CD4-positive, alpha-beta memory T cell (primary cell): ENCODE results near the gene XPNPEP2. TPM values are rescaled to one million over a fixed set of nuclear protein-coding genes. Genes with fewer than 3 reads are reported as not detected.

Experiments used
- CTCF ChIA-PET: fragments of 350-600 bp; sonication (Branson Sonifier 250); formaldehyde crosslinking; loops from one replicate; lab custom pipeline; 2021; ENCODE audit warnings: inconsistent platforms; ENCODE audit not compliant: partially characterized antibody; lab: Charles Lee
- POLR2A ChIA-PET: fragments of 350-600 bp; sonication (Branson Sonifier 250); formaldehyde crosslinking; loops from one replicate; lab custom pipeline; 2021; ENCODE audit not compliant: partially characterized antibody; lab: Charles Lee
- DNase-seq, 5 donors: peaks; one replicate each; pipeline versions ENCODE4 v3.0.0 to v3.0.0-alpha.2; 2020 to 2022; ENCODE audit warnings: mixed read lengths in 1 of 5
- H3K27ac ChIP-seq: one replicate; pipeline ENCODE4 v1.7.0; 2013; ENCODE audit warnings: low read depth, low read length
- H3K27me3 ChIP-seq: 2 replicates; pipeline ENCODE4 v1.7.0; 2013; ENCODE audit warnings: mild to moderate bottlenecking, low read length, moderate library complexity; ENCODE audit not compliant: insufficient read depth
- H3K36me3 ChIP-seq: 2 replicates; pipeline ENCODE4 v1.7.0; 2013; ENCODE audit warnings: mild to moderate bottlenecking, low read length, moderate library complexity; ENCODE audit not compliant: insufficient read depth
- H3K4me1 ChIP-seq: 2 replicates; pipeline ENCODE4 v1.7.0; 2013; ENCODE audit warnings: mild to moderate bottlenecking, low read length, moderate library complexity; ENCODE audit not compliant: insufficient read depth
- H3K4me3 ChIP-seq, 2 donors: one replicate each; pipeline ENCODE4 v1.7.0; 2013; ENCODE audit warnings: low read length in 2 of 2, mild to moderate bottlenecking in 1 of 2
- H3K9me3 ChIP-seq, 2 donors: one replicate each; pipeline ENCODE4 v1.7.0; 2013; ENCODE audit warnings: low read length in 2 of 2, control low read depth in 1 of 2; ENCODE audit not compliant: control insufficient read depth in 1 of 2
- H3K27ac Mint-ChIP-seq, 7 donors: one replicate each; pipeline ENCODE4 v1.8.0; 2020 to 2021; ENCODE audit warnings: mixed read lengths in 7 of 7, mild to moderate bottlenecking in 6 of 7, inconsistent platforms in 3 of 7, moderate library complexity in 3 of 7
- H3K27me3 Mint-ChIP-seq, 2 donors: one replicate each; pipeline ENCODE4 v1.8.0; 2020 to 2021; ENCODE audit warnings: mixed read lengths in 2 of 2
- H3K36me3 Mint-ChIP-seq, 2 donors: one replicate each; pipeline ENCODE4 v1.8.0; 2020 to 2021; ENCODE audit warnings: mixed read lengths in 2 of 2, inconsistent platforms in 1 of 2, mild to moderate bottlenecking in 1 of 2
- H3K4me1 Mint-ChIP-seq, 4 donors: one replicate each; pipeline ENCODE4 v1.8.0; 2020 to 2021; ENCODE audit warnings: mixed read lengths in 4 of 4, mild to moderate bottlenecking in 1 of 4
- H3K4me3 Mint-ChIP-seq, 8 donors: one replicate each; pipeline ENCODE4 v1.8.0; 2020 to 2021; ENCODE audit warnings: mixed read lengths in 8 of 8, mild to moderate bottlenecking in 7 of 8, moderate library complexity in 6 of 8, inconsistent platforms in 3 of 8
- H3K9me3 Mint-ChIP-seq, 8 donors: one replicate each; pipeline ENCODE4 v1.8.0; 2020 to 2021; ENCODE audit warnings: mixed read lengths in 8 of 8, mild to moderate bottlenecking in 5 of 8, inconsistent platforms in 3 of 8, moderate library complexity in 1 of 8
- intact Hi-C: fragments of 100-400 bp; cut with micrococcal nuclease; formaldehyde crosslinking; loops from one replicate; pipeline ENCODE4 v1.15.1; 2023
- polyA plus RNA-seq, 2 donors: library from polyadenylated mRNA; unstranded; fragments of 300-500 nt; fragmentation: Illumina TruSeq; gene quantifications; one replicate each; pipeline ENCODE4 v1.2.3, GENCODE V29; 2021
- total RNA-seq, 2 experiments: library from RNA; stranded (reverse); gene quantifications; one replicate each; pipeline ENCODE4 v1.2.3, GENCODE V29; 2021

Gene XPNPEP2
- total and polyA plus RNA-seq, 4 experiments from 2014 or later: 0.32 to 0.90 (median 0.41) TPM

- no peaks in the 10 kb centered on the region for H3K36me3 Mint-ChIP-seq
- H3K27me3 ChIP-seq: no peaks in the 10 kb centered on the region
Observed at GRCh38 chrX:129763666-129764065, 24.9 kb downstream of the XPNPEP2 start.

GRCh38 chrX:129768186-129768585 lies 29.4 kb downstream of the XPNPEP2 start:
- ChIA-PET CTCF (interaction anchor here (0.8 to 3.9 kb wide), 7 partner anchors 8 to 55 kb away, joined by 3 to 13 read pairs (median 5); partner anchors contain the start of gene SASH3), POLR2A (interaction anchor here (0.7 to 39.3 kb wide), 5 partner anchors 0 to 114 kb away, joined by 3 to 1390 read pairs (median 4); partner anchors contain the start of genes APLN and SASH3)
- H3K9me3 Mint-ChIP-seq: peaks cover 0 to 4% (median 0%) of the 10 kb centered on the region in 8 donors
- Histone ChIP-seq H3K4me3 (no peak overlapping the region), H3K27ac (no peak overlapping the region), H3K4me1 (peaks cover 68% of the 10 kb centered on the region), H3K27me3 (no peaks in the 10 kb centered on the region), H3K9me3 (no peaks in the 10 kb centered on the region), H3K36me3 (no peaks in the 10 kb centered on the region)
- H3K4me1 Mint-ChIP-seq: peaks cover 35 to 66% (median 48%) of the 10 kb centered on the region in 4 donors
- H3K27me3 Mint-ChIP-seq: no peaks in the 10 kb centered on the region
- H3K27ac Mint-ChIP-seq: peak overlapping the region in 6 of 7 donors; percentile 77 to 91 (median 90)
- H3K36me3 Mint-ChIP-seq: no peaks in the 10 kb centered on the region
- DNase-seq: no peak
- peak overlapping the region in 5 of 8 donors; percentile 10 to 81 (median 61) for H3K4me3 Mint-ChIP-seq
- intact Hi-C loops: loop anchor here (2.0 kb wide), 1 partner anchor 15 kb away; no protein-coding TSS in a partner anchor

More at GRCh38 chrX:129763666-129764065, 24.9 kb downstream of the XPNPEP2 start:
- Histone ChIP-seq H3K9me3 (no peaks in the 10 kb centered on the region), H3K4me3 (no peak overlapping the region), H3K27ac (no peak overlapping the region), H3K4me1 (peaks cover 66% of the 10 kb centered on the region), H3K36me3 (no peaks in the 10 kb centered on the region)
- Mint-ChIP-seq H3K27me3 (no peaks in the 10 kb centered on the region), H3K27ac (no peak overlapping the region), H3K4me1 (peaks cover 32 to 64% (median 48%) of the 10 kb centered on the region in 4 donors), H3K9me3 (peaks cover 0 to 4% (median 0%) of the 10 kb centered on the region in 8 donors), H3K4me3 (no peak overlapping the region)
- CTCF ChIA-PET: interaction anchor here (0.7 to 1.7 kb wide), 4 partner anchors 9 to 62 kb away, joined by 3 to 4 read pairs (median 3); no protein-coding TSS in a partner anchor
- no peak for DNase-seq
- intact Hi-C loops: no loop called here
- POLR2A ChIA-PET: interaction anchor here (35.3 kb wide), 1 partner anchor 22 kb away, joined by 1390 read pairs; the partner anchor contains the start of gene SASH3

DNA sequence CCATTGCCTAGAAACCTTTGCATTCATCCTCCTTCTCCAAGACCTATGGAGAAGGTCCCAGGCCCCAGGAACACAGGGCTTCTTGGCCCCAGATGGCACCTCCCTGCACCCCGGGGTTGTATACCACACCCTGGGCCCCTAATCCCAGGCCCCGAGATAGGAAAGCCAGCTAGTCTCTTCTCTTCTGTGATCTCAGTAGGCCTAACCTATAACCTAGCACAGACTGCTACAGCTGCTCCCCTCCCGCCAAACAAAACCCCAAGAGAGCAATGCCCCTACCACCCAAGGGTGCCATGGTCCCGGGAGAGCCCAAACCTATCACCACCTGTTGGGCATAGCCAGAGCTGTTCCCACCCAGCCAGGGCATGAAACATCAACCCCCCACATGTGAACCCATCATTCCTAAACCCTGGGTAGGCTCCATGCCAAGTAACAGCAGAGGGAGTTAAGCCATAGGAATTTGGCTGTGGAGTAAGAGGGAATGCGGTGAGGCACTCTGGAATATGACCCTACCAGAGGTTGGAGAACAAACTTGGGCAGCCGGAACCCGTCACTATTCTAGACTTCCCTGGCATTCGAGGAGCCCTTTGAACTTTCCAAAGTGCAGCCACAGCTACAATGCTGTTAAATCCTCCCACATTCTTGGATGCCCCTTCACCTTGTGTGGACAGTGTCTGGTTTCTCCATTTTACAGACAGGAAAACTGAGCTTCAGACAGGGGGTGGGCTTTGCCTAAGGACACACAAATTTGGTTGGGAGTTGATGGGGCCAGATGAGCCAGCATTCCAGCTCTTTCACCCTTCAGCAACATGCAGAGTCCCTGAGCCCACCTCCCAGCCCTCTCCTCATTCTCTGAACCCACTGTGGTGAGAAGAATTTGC lies 30.0 kb downstream of the XPNPEP2 start:
- H3K4me3 ChIP-seq: no peak overlapping the region
- peaks cover 74% of the 10 kb centered on the region for H3K4me1 ChIP-seq
- POLR2A ChIA-PET: interaction anchor here (0.8 to 39.3 kb wide), 6 partner anchors 0 to 114 kb away, joined by 3 to 1390 read pairs (median 4); partner anchors contain the start of genes APLN and SASH3

DNA sequence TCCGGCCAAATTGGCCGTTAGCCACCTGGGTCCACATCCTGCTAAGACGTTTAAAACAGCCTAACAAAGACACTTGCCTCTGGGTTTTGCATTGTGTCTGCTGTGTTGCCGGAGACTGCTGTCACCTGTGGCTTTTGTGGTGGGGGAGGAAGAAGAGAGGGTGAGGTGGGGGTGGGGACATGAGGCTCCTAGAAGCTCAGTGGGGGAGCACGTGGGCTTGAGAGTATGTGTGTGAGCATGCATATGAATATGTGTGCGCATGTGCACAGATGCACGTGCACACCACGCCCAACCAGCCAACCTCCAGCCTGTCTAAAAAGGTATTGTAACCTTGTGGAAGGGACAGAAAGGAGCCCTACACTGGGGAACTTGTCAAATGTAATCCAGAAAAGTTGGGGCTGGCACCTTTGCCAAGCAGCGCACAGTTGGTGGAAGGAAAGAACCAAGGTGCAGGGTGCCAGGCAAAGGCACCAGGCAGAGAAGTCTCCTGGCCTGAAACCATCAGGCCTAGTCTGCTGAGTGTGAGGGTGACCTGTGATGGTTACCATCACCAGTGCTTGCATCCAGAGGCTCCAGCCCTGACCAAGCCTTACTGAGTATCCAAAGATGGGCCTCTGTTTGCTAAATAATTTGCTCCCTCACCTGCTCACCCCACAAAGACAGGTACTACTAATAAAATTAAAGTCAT lies 30.8 kb downstream of the XPNPEP2 start:
- Mint-ChIP-seq H3K4me3 (peak overlapping the region; percentile 50 to 81 (median 70)), H3K27me3 (no peaks in the 10 kb centered on the region), H3K36me3 (no peaks in the 10 kb centered on the region), H3K4me1 (peaks cover 42 to 80% (median 58%) of the 10 kb centered on the region in 4 donors), H3K27ac (peak overlapping the region; percentile 77 to 91 (median 90)), H3K9me3 (peaks cover 0 to 4% (median 0%) of the 10 kb centered on the region in 8 donors)
- Histone ChIP-seq H3K27ac (peak overlapping the region; percentile 38), H3K4me3 (no peak overlapping the region), H3K4me1 (peaks cover 82% of the 10 kb centered on the region), H3K36me3 (no peaks in the 10 kb centered on the region), H3K9me3 (no peaks in the 10 kb centered on the region), H3K27me3 (no peaks in the 10 kb centered on the region)
- intact Hi-C loops: loop anchor here (1.0 to 2.0 kb wide), 3 partner anchors 8 to 13 kb away; no protein-coding TSS in a partner anchor
- POLR2A ChIA-PET: interaction anchor here (0.8 to 39.3 kb wide), 6 partner anchors 1 to 115 kb away, joined by 3 to 1390 read pairs (median 4); partner anchors contain the start of genes APLN and SASH3
- CTCF ChIA-PET: interaction anchor here (0.7 to 4.1 kb wide), 10 partner anchors 10 to 54 kb away, joined by 3 to 30 read pairs (median 4); partner anchors contain the start of gene SASH3
- DNase-seq: peak; percentile 75 to 91 (median 83)

More for the DNA sequence above, 30.0 kb downstream of the XPNPEP2 start:
- DNase-seq: no peak
- intact Hi-C loops: loop anchor here (1.0 to 2.0 kb wide), 3 partner anchors 8 to 14 kb away; no protein-coding TSS in a partner anchor
- H3K36me3 ChIP-seq: no peaks in the 10 kb centered on the region
- H3K9me3 Mint-ChIP-seq: peaks cover 0 to 4% (median 0%) of the 10 kb centered on the region in 8 donors
- H3K27ac Mint-ChIP-seq: peak overlapping the region; percentile 77 to 91 (median 90)
- no peaks in the 10 kb centered on the region for H3K9me3 ChIP-seq
- no peaks in the 10 kb centered on the region for H3K36me3 Mint-ChIP-seq
- H3K4me1 Mint-ChIP-seq: peaks cover 37 to 72% (median 52%) of the 10 kb centered on the region in 4 donors
- CTCF ChIA-PET: interaction anchor here (0.6 to 3.9 kb wide), 12 partner anchors 9 to 55 kb away, joined by 3 to 13 read pairs (median 4); partner anchors contain the start of gene SASH3
- H3K27ac ChIP-seq: peak overlapping the region; percentile 38
- no peaks in the 10 kb centered on the region for H3K27me3 ChIP-seq
- no peaks in the 10 kb centered on the region for H3K27me3 Mint-ChIP-seq
- H3K4me3 Mint-ChIP-seq: peak overlapping the region; percentile 50 to 81 (median 70)

- H3K9me3 Mint-ChIP-seq: peaks cover 0 to 4% (median 0%) of the 10 kb centered on the region in 8 donors
- ChIA-PET POLR2A (interaction anchor here (1.2 to 39.3 kb wide), 3 partner anchors 3 to 45 kb away, joined by 4 to 1390 read pairs (median 1390); partner anchors contain the start of gene SASH3), CTCF (interaction anchor here (1.3 to 4.1 kb wide), 6 partner anchors 10 to 52 kb away, joined by 3 to 30 read pairs (median 8); partner anchors contain the start of gene SASH3)
- intact Hi-C loops: no loop called here
- Histone ChIP-seq H3K4me3 (no peak overlapping the region), H3K4me1 (peaks cover 93% of the 10 kb centered on the region), H3K9me3 (no peaks in the 10 kb centered on the region), H3K27ac (peak overlapping the region; percentile 42), H3K27me3 (no peaks in the 10 kb centered on the region), H3K36me3 (no peaks in the 10 kb centered on the region)
- H3K27me3 Mint-ChIP-seq: no peaks in the 10 kb centered on the region
- peak in 4 of 5 donors; percentile 50 to 62 (median 58) for DNase-seq
- peak overlapping the region; percentile 86 to 95 (median 93) for H3K27ac Mint-ChIP-seq
- no peaks in the 10 kb centered on the region for H3K36me3 Mint-ChIP-seq
- peaks cover 44 to 92% (median 67%) of the 10 kb centered on the region in 4 donors for H3K4me1 Mint-ChIP-seq
- H3K4me3 Mint-ChIP-seq: peak overlapping the region in 7 of 8 donors; percentile 11 to 72 (median 53)
Observed at GRCh38 chrX:129771266-129771995, 32.7 kb downstream of the XPNPEP2 start.
